B cell (primary cell): ENCODE data around the gene INSIG2. TPM values are rescaled to one million over a fixed set of nuclear protein-coding genes. Genes with fewer than 3 reads are reported as not detected.

Experiments used
- ATAC-seq: fragments of 200-7000 bp; cut with Tn5 transposase; one replicate; pipeline ENCODE4 v1.10.0; 2021; ENCODE audit warnings: low read depth, mild to moderate bottlenecking, moderate number of reproducible peaks, moderate library complexity
- CTCF ChIA-PET: fragments of 350-600 bp; sonication (Branson Sonifier 250); formaldehyde crosslinking; loops from one replicate; lab custom pipeline; 2021; ENCODE audit warnings: antibody characterized with exemption, inconsistent platforms; lab: Charles Lee
- POLR2A ChIA-PET: fragments of 350-600 bp; sonication (Branson Sonifier 250); formaldehyde crosslinking; loops from one replicate; lab custom pipeline; 2021; ENCODE audit warnings: antibody characterized with exemption; lab: Charles Lee
- DNase-seq: peaks from one replicate; pipeline ENCODE4 v3.0.0; 2013
- H2AFZ ChIP-seq: 2 replicates; pipeline ENCODE4 v1.6.1; 2012; ENCODE audit warnings: mild to moderate bottlenecking, low read depth, low read length; ENCODE audit not compliant: insufficient read depth, poor library complexity, severe bottlenecking
- H3K27ac ChIP-seq, 2 donors: 1 replicate in 1 of 2; 2 replicates in 1 of 2; pipeline ENCODE4 v1.5.1; 2012 to 2013; ENCODE audit warnings: low read length in 2 of 2, mild to moderate bottlenecking in 2 of 2, moderate library complexity in 1 of 2
- H3K27me3 ChIP-seq, 4 experiments: fragments of 200-600 bp in 1 of 4; sonication (generic) in 1 of 4; replicated peaks in 1 of 4; 1 replicate in 2 of 4; 2 replicates in 2 of 4; pipeline versions ENCODE4 v1.6.1 to v1.7.0; 2013 to 2016; ENCODE audit warnings: low read length in 3 of 4, mild to moderate bottlenecking in 2 of 4, mixed read lengths in 1 of 4, moderate library complexity in 1 of 4; ENCODE audit not compliant: insufficient read depth in 4 of 4, control insufficient read depth in 3 of 4; ENCODE audit errors: control extremely low read depth in 1 of 4
- H3K36me3 ChIP-seq, 2 experiments: replicated peaks in 1 of 2; 1 replicate in 1 of 2; 2 replicates in 1 of 2; pipeline versions ENCODE4 v1.6.1 to v1.7.1; 2013; ENCODE audit warnings: low read length in 1 of 2; ENCODE audit not compliant: insufficient read depth in 2 of 2, control insufficient read depth in 1 of 2; ENCODE audit errors: control extremely low read depth in 1 of 2, extremely low read depth in 1 of 2
- H3K4me1 ChIP-seq, 2 donors: fragments of 200-600 bp in 1 of 2; sonication (generic) in 1 of 2; 1 replicate in 1 of 2; 2 replicates in 1 of 2; pipeline versions ENCODE4 v1.5.1 to v1.6.1; 2013 to 2017; ENCODE audit warnings: low read length in 2 of 2; ENCODE audit not compliant: control insufficient read depth in 2 of 2, insufficient read depth in 2 of 2
- H3K4me2 ChIP-seq: replicated peaks from 2 replicates; pipeline ENCODE3; 2012; ENCODE audit warnings: mild to moderate bottlenecking, low read depth, low read length; ENCODE audit not compliant: poor library complexity, severe bottlenecking
- H3K4me3 ChIP-seq, 5 experiments: fragments of 200-600 bp in 1 of 5; sonication (generic) in 1 of 5; 1 replicate in 3 of 5; 2 replicates in 2 of 5; pipeline versions ENCODE4 v1.5.1 to v1.7.0; 2011 to 2016; ENCODE audit warnings: low read length in 4 of 5, mild to moderate bottlenecking in 4 of 5, low read depth in 2 of 5, control low read depth in 1 of 5, moderate library complexity in 1 of 5; ENCODE audit not compliant: insufficient read depth in 1 of 5; ENCODE audit errors: control extremely low read depth in 1 of 5, extremely low read depth in 1 of 5
- H3K79me2 ChIP-seq: fragments of 200-600 bp; sonication (generic); one replicate; pipeline ENCODE4 v1.6.0; 2016; ENCODE audit warnings: low read length; ENCODE audit not compliant: control insufficient read depth, insufficient read depth
- H3K9ac ChIP-seq: fragments of 200-600 bp; sonication (generic); 2 replicates; pipeline ENCODE4 v1.6.1; 2017; ENCODE audit warnings: mild to moderate bottlenecking, low read length, moderate library complexity
- H3K9me3 ChIP-seq, 3 donors: one replicate each; pipeline versions ENCODE4 v1.6.1 to v1.7.1; 2013; ENCODE audit warnings: low read length in 2 of 3; ENCODE audit not compliant: control insufficient read depth in 2 of 3, insufficient read depth in 1 of 3; ENCODE audit errors: control extremely low read depth in 1 of 3
- H4K20me1 ChIP-seq: 2 replicates; pipeline ENCODE4 v1.6.0; 2012; ENCODE audit warnings: mild to moderate bottlenecking, low read length; ENCODE audit not compliant: insufficient read depth, control insufficient read depth, poor library complexity, severe bottlenecking
- H3K27ac Mint-ChIP-seq: one replicate; pipeline ENCODE4 v1.8.0; 2021; ENCODE audit warnings: mixed read lengths
- H3K27me3 Mint-ChIP-seq: one replicate; pipeline ENCODE4 v1.8.0; 2021; ENCODE audit warnings: mixed read lengths
- H3K4me1 Mint-ChIP-seq: one replicate; pipeline ENCODE4 v1.8.0; 2021; ENCODE audit warnings: mixed read lengths
- H3K4me3 Mint-ChIP-seq: one replicate; pipeline ENCODE4 v1.8.0; 2021; ENCODE audit warnings: mixed read lengths
- H3K9me3 Mint-ChIP-seq: one replicate; pipeline ENCODE4 v1.8.0; 2022; ENCODE audit warnings: mixed read lengths; ENCODE audit not compliant: insufficient read depth
- EZH2 ChIP-seq: IDR thresholded peaks from 2 replicates; pipeline ENCODE4 v1.6.1; 2012; ENCODE audit warnings: borderline replicate concordance, low read depth, mild to moderate bottlenecking, moderate library complexity, low read length; ENCODE audit not compliant: insufficient read depth, poor library complexity, severe bottlenecking
- WGBS: methylation state at CpG from one replicate; pipeline ENCODE4 v1.1.5; 2013; ENCODE audit warnings: missing lambda C conversion rate; ENCODE audit not compliant: insufficient coverage; 5-methylcytosine and 5-hydroxymethylcytosine counted together
- intact Hi-C: fragments of 100-400 bp; cut with micrococcal nuclease; formaldehyde crosslinking; loops from one replicate; pipeline ENCODE4 v1.10.0; 2022
- polyA minus RNA-seq: library from RNA; depleted of rRNA, polyadenylated mRNA; stranded (reverse); fragments of >200 nt; gene quantifications from 2 replicates; pipeline ENCODE4 v1.2.3, GENCODE V29; 2012
- polyA plus RNA-seq: library from polyadenylated mRNA; depleted of rRNA; stranded (reverse); fragments of >200 nt; gene quantifications from 2 replicates; pipeline ENCODE4 v1.2.3, GENCODE V29; 2012
- total RNA-seq, 2 donors: library from RNA; stranded (reverse); fragments of 120-200 nt in 1 of 2; gene quantifications; 1 replicate in 1 of 2; 2 replicates in 1 of 2; pipeline versions ENCODE4 v1.2.3 to v1.2.4, GENCODE V29; 2013 to 2022
- TF ChIP-seq, protein P1 (sequence below): fragments of 200-600 bp; IDR thresholded peaks from one replicate; pipeline ENCODE4 v1.8.0; 2022; ENCODE audit warnings: antibody characterized with exemption, mild to moderate bottlenecking

The INSIG2 gene
- total RNA-seq (26.5 and 29.5 TPM in 2 replicates), polyA plus RNA-seq (14.2 and 17.7 TPM in 2 replicates), polyA minus RNA-seq (1.5 and 2.8 TPM in 2 replicates)
- total RNA-seq (2013), result 14.1 TPM

- ChIA-PET POLR2A (interaction anchor here (1.0 kb wide), 1 partner anchor 26 kb away, joined by 3 read pairs; no protein-coding TSS in a partner anchor), CTCF (interaction anchor here (0.6 to 2.4 kb wide), 14 partner anchors 11 to 98 kb away, joined by 3 to 11 read pairs (median 4); no protein-coding TSS in a partner anchor)
- Histone ChIP-seq H3K79me2 (peaks cover 53% of the 10 kb centered on the region), H3K36me3 (peaks cover 0 to 2% of the 10 kb centered on the region in 2 experiments), H3K9me3 (no peaks in the 10 kb centered on the region), H4K20me1 (peaks cover 12% of the 10 kb centered on the region), H3K27ac (peak within 1 kb of the TSS; percentile 60 to 71), H3K27me3 (no peaks in the 10 kb centered on the region), H3K4me3 (peak within 1 kb of the TSS; percentile 81 to 95 (median 82)), H3K9ac (peak within 1 kb of the TSS; percentile 91), H2AFZ (peak within 1 kb of the TSS; percentile 96), H3K4me1 (peaks cover 17 to 20% of the 10 kb centered on the region in 2 donors), H3K4me2 (peak within 1 kb of the TSS; percentile 89)
- under 1% methylated on average over 63 of the region's 63 CpGs for WGBS
- Mint-ChIP-seq H3K4me1 (peaks cover 30% of the 10 kb centered on the region), H3K27ac (peak within 1 kb of the TSS; percentile 88), H3K9me3 (no peaks in the 10 kb centered on the region), H3K4me3 (peak within 1 kb of the TSS; percentile 93), H3K27me3 (no peaks in the 10 kb centered on the region)
- TF ChIP-seq, protein P1, sequence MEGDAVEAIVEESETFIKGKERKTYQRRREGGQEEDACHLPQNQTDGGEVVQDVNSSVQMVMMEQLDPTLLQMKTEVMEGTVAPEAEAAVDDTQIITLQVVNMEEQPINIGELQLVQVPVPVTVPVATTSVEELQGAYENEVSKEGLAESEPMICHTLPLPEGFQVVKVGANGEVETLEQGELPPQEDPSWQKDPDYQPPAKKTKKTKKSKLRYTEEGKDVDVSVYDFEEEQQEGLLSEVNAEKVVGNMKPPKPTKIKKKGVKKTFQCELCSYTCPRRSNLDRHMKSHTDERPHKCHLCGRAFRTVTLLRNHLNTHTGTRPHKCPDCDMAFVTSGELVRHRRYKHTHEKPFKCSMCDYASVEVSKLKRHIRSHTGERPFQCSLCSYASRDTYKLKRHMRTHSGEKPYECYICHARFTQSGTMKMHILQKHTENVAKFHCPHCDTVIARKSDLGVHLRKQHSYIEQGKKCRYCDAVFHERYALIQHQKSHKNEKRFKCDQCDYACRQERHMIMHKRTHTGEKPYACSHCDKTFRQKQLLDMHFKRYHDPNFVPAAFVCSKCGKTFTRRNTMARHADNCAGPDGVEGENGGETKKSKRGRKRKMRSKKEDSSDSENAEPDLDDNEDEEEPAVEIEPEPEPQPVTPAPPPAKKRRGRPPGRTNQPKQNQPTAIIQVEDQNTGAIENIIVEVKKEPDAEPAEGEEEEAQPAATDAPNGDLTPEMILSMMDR, result peak; percentile 18
- no peak for TF ChIP-seq EZH2
- intact Hi-C loops, result loop anchor here (1.0 to 10.0 kb wide), 6 partner anchors 32 to 1346 kb away; partner anchors contain the start of genes CCDC93, DDX18 and TMEM37
- ATAC-seq (peak; percentile 86), DNase-seq (peak; percentile 94)
Observed at GRCh38 chr2:118088051-118089024, at the start of gene INSIG2. Gene INSIG2, plus strand, starts transcription at chr2:118088471. Its CDS starts 8,086 bp downstream, at chr2:118096557.
